Activated CD4-positive, alpha-beta T cell treated with anti-CD3 and anti-CD28 coated beads, Interleukin-2, Interleukin-6, amounts not matched to agents 100 ng/mL and 50 ng/mL, durations not matched to agents 16 hours and 8 hours (primary cell): ENCODE measurements around the gene SSR1.
"Not testable (repeated sequence)": the region's sequence is repeated elsewhere in the genome, so short reads cannot be mapped to it uniquely, and the experiment has no call there.

Source experiments
- DNase-seq: peaks from one replicate; pipeline ENCODE4 v3.0.0-alpha.2; 2020

Gene SSR1

GRCh38 chr6:7316658-7317533, 3.9 kb upstream of the SSR1 start:
- DNase-seq, result no peak

- no peak for DNase-seq
These were observed 3.0 kb upstream of the SSR1 start for GRCh38 chr6:7315948-7316365.

GRCh38 chr6:7315087-7315947, 2.3 kb upstream of the SSR1 start:
- DNase-seq, result not testable (repeated sequence)

- no peak for DNase-seq
These were observed 1.4 kb upstream of the SSR1 start for GRCh38 chr6:7314414-7314813.

GRCh38 chr6:7313505-7314165, 636 bp upstream of the SSR1 start:
- no peak for DNase-seq

- DNase-seq, result peak; percentile 40
These were observed 933 bp downstream of the SSR1 start for GRCh38 chr6:7311917-7312615.

- no peak for DNase-seq
These were observed 1.8 kb downstream of the SSR1 start for GRCh38 chr6:7311176-7311575.

- no peak for DNase-seq
These were observed 3.9 kb downstream of the SSR1 start for GRCh38 chr6:7309050-7309449.

GRCh38 chr6:7307533-7307932, 5.5 kb downstream of the SSR1 start:
- no peak for DNase-seq

GRCh38 chr6:7304821-7305220, 8.2 kb downstream of the SSR1 start:
- DNase-seq, result no peak

GRCh38 chr6:7301702-7302101, 11.3 kb downstream of the SSR1 start:
- DNase-seq, result no peak

- DNase-seq, result no peak
These were observed 12.1 kb downstream of the SSR1 start for GRCh38 chr6:7300926-7301325.

- DNase-seq, result no peak
These were observed 14.9 kb downstream of the SSR1 start for GRCh38 chr6:7298113-7298512.

GRCh38 chr6:7296602-7297001, 16.4 kb downstream of the SSR1 start:
- DNase-seq, result no peak

GRCh38 chr6:7295916-7296315, 17.1 kb downstream of the SSR1 start:
- DNase-seq, result no peak

GRCh38 chr6:7292596-7293255, 20.3 kb downstream of the SSR1 start:
- DNase-seq, result no peak

- DNase-seq, result no peak
These were observed 22.9 kb downstream of the SSR1 start for GRCh38 chr6:7290079-7290478.

- no peak for DNase-seq
These were observed 27.6 kb downstream of the SSR1 start for GRCh38 chr6:7285416-7285815.

GRCh38 chr6:7283676-7284075, 29.3 kb downstream of the SSR1 start:
- no peak for DNase-seq

GRCh38 chr6:7282097-7282906, 30.7 kb downstream of the SSR1 start:
- DNase-seq, result peak; percentile 39

GRCh38 chr6:7276199-7276524, 36.8 kb downstream of the SSR1 start:
- DNase-seq, result no peak
